D341Med (cell line): ENCODE results near the gene HIVEP1.

Experiments used
- DNase-seq: peaks from one replicate; pipeline ENCODE4 v3.0.0; 2012; ENCODE audit warnings: low spot score

The HIVEP1 gene

GRCh38 chr6:12051861-12052368 lies 39.8 kb downstream of the HIVEP1 start:
- DNase-seq = no peak

GRCh38 chr6:12058172-12058961 lies 46.3 kb downstream of the HIVEP1 start:
- DNase-seq = no peak

GRCh38 chr6:12060780-12061609 lies 48.9 kb downstream of the HIVEP1 start:
- no peak for DNase-seq

GRCh38 chr6:12062605-12063004 lies 50.5 kb downstream of the HIVEP1 start:
- no peak for DNase-seq

GRCh38 chr6:12064131-12064530 lies 52.0 kb downstream of the HIVEP1 start:
- DNase-seq = no peak

- DNase-seq = no peak
Measured at GRCh38 chr6:12064538-12065071, 52.5 kb downstream of the HIVEP1 start.

- no peak for DNase-seq
Measured at GRCh38 chr6:12065321-12066140, 53.4 kb downstream of the HIVEP1 start.

- no peak for DNase-seq
Measured at GRCh38 chr6:12066297-12066696, 54.2 kb downstream of the HIVEP1 start.

GRCh38 chr6:12068899-12069557 lies 56.9 kb downstream of the HIVEP1 start:
- DNase-seq = no peak

GRCh38 chr6:12069891-12070529 lies 57.9 kb downstream of the HIVEP1 start:
- no peak for DNase-seq

GRCh38 chr6:12071064-12071615 lies 59.0 kb downstream of the HIVEP1 start:
- DNase-seq = no peak

- DNase-seq = no peak
Measured at GRCh38 chr6:12075067-12075563, 63.0 kb downstream of the HIVEP1 start.

GRCh38 chr6:12077021-12077710 lies 65.1 kb downstream of the HIVEP1 start:
- DNase-seq = no peak

- no peak for DNase-seq
Measured at GRCh38 chr6:12078014-12078413, 65.9 kb downstream of the HIVEP1 start.

GRCh38 chr6:12081771-12082170 lies 69.7 kb downstream of the HIVEP1 start:
- DNase-seq = no peak

- DNase-seq = no peak
Measured at GRCh38 chr6:12082368-12082767, 70.3 kb downstream of the HIVEP1 start.

- DNase-seq = no peak
Measured at GRCh38 chr6:12083302-12083701, 71.2 kb downstream of the HIVEP1 start.

GRCh38 chr6:12083763-12084162 lies 71.7 kb downstream of the HIVEP1 start:
- DNase-seq = no peak

- no peak for DNase-seq
Measured at GRCh38 chr6:12084681-12085080, 72.6 kb downstream of the HIVEP1 start.

- no peak for DNase-seq
Measured at GRCh38 chr6:12088531-12088930, 76.4 kb downstream of the HIVEP1 start.
